GM21528 (cell line): ENCODE results near the gene BRSK1.

Source experiments
- ATAC-seq: cut with Tn5 transposase; IDR thresholded peaks from one replicate; pipeline ENCODE4 v1.9.1; 2021; ENCODE audit warnings: mild to moderate bottlenecking, moderate library complexity; ENCODE audit not compliant: unreplicated experiment, low FRiP score

Gene BRSK1

GRCh38 chr19:55252760-55253663 lies 30.8 kb upstream of the BRSK1 start:
- ATAC-seq = no peak

- peak; percentile 31 for ATAC-seq
These were observed 29.8 kb upstream of the BRSK1 start for GRCh38 chr19:55253842-55254624.

- ATAC-seq = no peak
These were observed 29.2 kb upstream of the BRSK1 start for GRCh38 chr19:55254625-55254977.

- no peak for ATAC-seq
These were observed 28.0 kb upstream of the BRSK1 start for GRCh38 chr19:55255618-55256423.

- no peak for ATAC-seq
These were observed 27.0 kb upstream of the BRSK1 start for GRCh38 chr19:55256562-55257460.

- ATAC-seq = peak; percentile 2
These were observed 26.1 kb upstream of the BRSK1 start for GRCh38 chr19:55257461-55258420.

GRCh38 chr19:55258476-55258827 lies 25.3 kb upstream of the BRSK1 start:
- peak; percentile 14 for ATAC-seq

- ATAC-seq = peak; percentile 69
These were observed 24.8 kb upstream of the BRSK1 start, which contains the start of gene PPP6R1 for GRCh38 chr19:55258828-55259539. Gene PPP6R1 (minus strand): TSS chr19:55259017. CDS start chr19:55247103, 11,914 bp downstream.

- ATAC-seq = no peak
These were observed 24.1 kb upstream of the BRSK1 start for GRCh38 chr19:55259540-55260210.

GRCh38 chr19:55261671-55262126 lies 22.1 kb upstream of the BRSK1 start:
- ATAC-seq = no peak

- no peak for ATAC-seq
These were observed 21.4 kb upstream of the BRSK1 start for GRCh38 chr19:55262359-55262758.

- ATAC-seq = no peak
These were observed 19.3 kb upstream of the BRSK1 start for GRCh38 chr19:55264531-55264930.

GRCh38 chr19:55265173-55265572 lies 18.6 kb upstream of the BRSK1 start:
- no peak for ATAC-seq

- no peak for ATAC-seq
These were observed 17.9 kb upstream of the BRSK1 start for GRCh38 chr19:55265723-55266386.

- no peak for ATAC-seq
These were observed 17.4 kb upstream of the BRSK1 start for GRCh38 chr19:55266404-55266803.

GRCh38 chr19:55266840-55267239 lies 17.0 kb upstream of the BRSK1 start:
- ATAC-seq = no peak

- no peak for ATAC-seq
These were observed 14.5 kb upstream of the BRSK1 start for GRCh38 chr19:55269299-55269698.
